GM23338 (cell line): ENCODE measurements around the gene DHRS3. TPM values are rescaled to one million over a fixed set of nuclear protein-coding genes. Genes with fewer than 3 reads are reported as not detected.

Source experiments
- ATAC-seq: fragments of 200-7000 bp; cut with Tn5 transposase; 3 replicates; pipeline ENCODE4 v1.9.1; 2020
- DNase-seq: peaks from one replicate; pipeline ENCODE4 v3.0.0-alpha.2; 2015; ENCODE audit warnings: low spot score
- H2AFZ ChIP-seq: fragments of 200-600 bp; sonication (generic); 2 replicates; pipeline ENCODE4 v1.8.0; 2016; ENCODE audit warnings: antibody characterized with exemption, mild to moderate bottlenecking, moderate library complexity
- H3F3A ChIP-seq: fragments of 200-600 bp; sonication (generic); replicated peaks from 2 replicates; pipeline ENCODE4 v1.8.0; 2017; ENCODE audit warnings: antibody characterized with exemption, mixed run types, low read depth
- H3K27ac ChIP-seq: fragments of 200-600 bp; sonication (generic); 2 replicates; pipeline ENCODE4 v1.6.1; 2016; ENCODE audit warnings: low read depth
- H3K27me3 ChIP-seq: fragments of 200-600 bp; sonication (generic); 2 replicates; pipeline ENCODE4 v1.8.0; 2016; ENCODE audit warnings: mild to moderate bottlenecking, mixed run types, moderate library complexity; ENCODE audit not compliant: insufficient read depth
- H3K36me3 ChIP-seq: fragments of 200-600 bp; sonication (generic); 2 replicates; pipeline ENCODE4 v1.8.0; 2016; ENCODE audit warnings: mild to moderate bottlenecking; ENCODE audit not compliant: insufficient read depth
- H3K4me1 ChIP-seq: fragments of 200-600 bp; sonication (generic); 2 replicates; pipeline ENCODE4 v1.8.0; 2016; ENCODE audit warnings: mild to moderate bottlenecking, moderate library complexity; ENCODE audit not compliant: insufficient read depth
- H3K4me2 ChIP-seq: fragments of 200-600 bp; sonication (generic); 2 replicates; pipeline ENCODE4 v1.7.1; 2017; ENCODE audit warnings: mixed run types
- H3K4me3 ChIP-seq: fragments of 200-600 bp; sonication (generic); 2 replicates; pipeline ENCODE4 v1.6.1; 2016; ENCODE audit warnings: mixed run types
- H3K79me2 ChIP-seq: fragments of 200-600 bp; sonication (generic); replicated peaks from 2 replicates; pipeline ENCODE4 v1.8.0; 2017; ENCODE audit warnings: mild to moderate bottlenecking; ENCODE audit not compliant: insufficient read depth
- H3K9me2 ChIP-seq: fragments of 200-600 bp; sonication (generic); 2 replicates; pipeline ENCODE4 v1.8.0; 2017; ENCODE audit not compliant: insufficient read depth
- H4K20me1 ChIP-seq: fragments of 200-600 bp; sonication (generic); replicated peaks from 2 replicates; pipeline ENCODE4 v1.8.0; 2017; ENCODE audit warnings: mild to moderate bottlenecking; ENCODE audit not compliant: insufficient read depth
- H3K27ac Mint-ChIP-seq: 2 replicates; pipeline ENCODE4 v1.8.0; 2020; ENCODE audit warnings: inconsistent platforms, mild to moderate bottlenecking, moderate library complexity, mixed read lengths
- H3K27me3 Mint-ChIP-seq: 3 replicates; pipeline ENCODE4 v1.8.0; 2022; ENCODE audit warnings: low read depth, mild to moderate bottlenecking, moderate library complexity, mixed read lengths, inconsistent platforms; ENCODE audit not compliant: insufficient read depth, poor library complexity
- H3K36me3 Mint-ChIP-seq: 3 replicates; pipeline ENCODE4 v1.8.0; 2021; ENCODE audit warnings: low read depth, mild to moderate bottlenecking, inconsistent platforms, moderate library complexity, mixed read lengths
- H3K4me1 Mint-ChIP-seq: 3 replicates; pipeline ENCODE4 v1.8.0; 2020; ENCODE audit warnings: mild to moderate bottlenecking, inconsistent platforms, mixed read lengths
- H3K4me3 Mint-ChIP-seq: 3 replicates; pipeline ENCODE4 v1.8.0; 2021; ENCODE audit warnings: moderate library complexity, mild to moderate bottlenecking, inconsistent platforms, mixed read lengths
- H3K9me3 Mint-ChIP-seq: 3 replicates; pipeline ENCODE4 v1.8.0; 2020; ENCODE audit warnings: moderate library complexity, mild to moderate bottlenecking, inconsistent platforms, mixed read lengths
- CREB1 ChIP-seq: fragments of 250-450 bp; sonication (Bioruptor Pico); IDR thresholded peaks from 2 replicates; pipeline ENCODE4 v1.5.0; 2020; ENCODE audit warnings: low read depth, mild to moderate bottlenecking, moderate library complexity
- EZH2 ChIP-seq: fragments of 200-600 bp; sonication (generic); IDR thresholded peaks from one replicate; pipeline ENCODE4 v1.8.0; 2017; ENCODE audit warnings: antibody characterized with exemption, mild to moderate bottlenecking, low read depth; ENCODE audit not compliant: unreplicated experiment
- EZH2phosphoT487 ChIP-seq: fragments of 200-600 bp; sonication (generic); IDR thresholded peaks from one replicate; pipeline ENCODE4 v1.8.1; 2018; ENCODE audit warnings: antibody characterized with exemption; ENCODE audit not compliant: unreplicated experiment
- NANOG ChIP-seq: IDR thresholded peaks from 2 replicates; pipeline ENCODE4 v1.6.1; 2016; ENCODE audit warnings: antibody characterized with exemption, borderline replicate concordance
- POLR2AphosphoS5 ChIP-seq: IDR thresholded peaks from 2 replicates; pipeline ENCODE4 v1.6.1; 2016; ENCODE audit warnings: antibody characterized with exemption, low read depth
- ZNF114 ChIP-seq: fragments of 250-450 bp; sonication (Bioruptor Pico); IDR thresholded peaks from 2 replicates; pipeline ENCODE4 v1.5.0; 2020; ENCODE audit warnings: mild to moderate bottlenecking, moderate library complexity
- ZNF331 ChIP-seq: fragments of 250-450 bp; sonication (Bioruptor Pico); IDR thresholded peaks from 2 replicates; pipeline ENCODE4 v1.5.0; 2020; ENCODE audit warnings: low read depth, mild to moderate bottlenecking, moderate library complexity
- polyA plus RNA-seq: library from polyadenylated mRNA; unstranded; fragments of >200 nt; fragmentation: Nextera tagmentation; extraction: Ambion mirVana; gene quantifications from 2 replicates; pipeline ENCODE4 v1.2.1, GENCODE V29; 2016
- total RNA-seq: library from RNA; depleted of rRNA; stranded (reverse); fragments of >200 nt; shearing (Covaris generic); gene quantifications from 2 replicates; pipeline ENCODE4 v1.2.3, GENCODE V29; 2014
- TF ChIP-seq, protein P1 (sequence below): IDR thresholded peaks from 2 replicates; pipeline ENCODE4 v1.6.1; 2016; ENCODE audit warnings: antibody characterized with exemption
- TF ChIP-seq, protein P2 (sequence below), 2 experiments: fragments of 200-600 bp in 1 of 2; sonication (generic) in 1 of 2; conservative IDR thresholded peaks; 2 replicates each; pipeline versions ENCODE4 v1.5.1 to v1.6.1; 2016 to 2017; ENCODE audit warnings: antibody characterized with exemption in 2 of 2, low read depth in 2 of 2, mild to moderate bottlenecking in 2 of 2, moderate library complexity in 1 of 2
- TF ChIP-seq, protein P3 (sequence below): fragments of 250-450 bp; sonication (Bioruptor Pico); IDR thresholded peaks from 2 replicates; pipeline ENCODE4 v1.5.0; 2020; ENCODE audit warnings: mild to moderate bottlenecking, moderate library complexity
- TF ChIP-seq, protein P4 (sequence below): IDR thresholded peaks from one replicate; pipeline ENCODE4 v1.6.1; 2018; ENCODE audit warnings: antibody characterized with exemption; ENCODE audit not compliant: unreplicated experiment

DHRS3 gene
- total and polyA plus RNA-seq, 2 experiments from 2014 or later = 21.0 to 26.0 TPM

DNA sequence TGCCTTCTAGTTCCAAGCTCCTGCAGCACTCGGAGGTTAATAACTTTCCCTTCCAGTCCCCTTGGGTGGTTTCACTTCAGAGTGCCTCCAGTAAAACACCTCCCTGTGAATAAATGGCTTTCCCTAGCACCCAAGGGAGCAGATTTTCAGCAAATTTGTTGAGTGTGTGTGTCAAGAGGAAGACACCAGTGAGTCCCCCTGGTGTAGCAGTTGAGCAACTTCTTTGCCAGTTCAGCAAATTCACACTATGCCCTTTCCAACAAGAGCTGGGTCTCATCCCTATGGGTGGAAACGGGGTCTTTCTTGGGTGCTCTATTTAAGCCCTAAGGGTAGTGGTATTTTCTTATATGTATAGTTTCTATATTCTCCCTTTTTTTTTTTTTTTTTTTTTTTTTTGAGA is 25.1 kb upstream of the DHRS3 start (continued):
- no peak for TF ChIP-seq EZH2phosphoT487
- TF ChIP-seq EZH2 = no peak
- no peak for TF ChIP-seq ZNF114 (CRISPR knock-in tag)
- TF ChIP-seq, protein P1, sequence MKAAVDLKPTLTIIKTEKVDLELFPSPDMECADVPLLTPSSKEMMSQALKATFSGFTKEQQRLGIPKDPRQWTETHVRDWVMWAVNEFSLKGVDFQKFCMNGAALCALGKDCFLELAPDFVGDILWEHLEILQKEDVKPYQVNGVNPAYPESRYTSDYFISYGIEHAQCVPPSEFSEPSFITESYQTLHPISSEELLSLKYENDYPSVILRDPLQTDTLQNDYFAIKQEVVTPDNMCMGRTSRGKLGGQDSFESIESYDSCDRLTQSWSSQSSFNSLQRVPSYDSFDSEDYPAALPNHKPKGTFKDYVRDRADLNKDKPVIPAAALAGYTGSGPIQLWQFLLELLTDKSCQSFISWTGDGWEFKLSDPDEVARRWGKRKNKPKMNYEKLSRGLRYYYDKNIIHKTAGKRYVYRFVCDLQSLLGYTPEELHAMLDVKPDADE = no peak
- TF ChIP-seq, protein P2, sequence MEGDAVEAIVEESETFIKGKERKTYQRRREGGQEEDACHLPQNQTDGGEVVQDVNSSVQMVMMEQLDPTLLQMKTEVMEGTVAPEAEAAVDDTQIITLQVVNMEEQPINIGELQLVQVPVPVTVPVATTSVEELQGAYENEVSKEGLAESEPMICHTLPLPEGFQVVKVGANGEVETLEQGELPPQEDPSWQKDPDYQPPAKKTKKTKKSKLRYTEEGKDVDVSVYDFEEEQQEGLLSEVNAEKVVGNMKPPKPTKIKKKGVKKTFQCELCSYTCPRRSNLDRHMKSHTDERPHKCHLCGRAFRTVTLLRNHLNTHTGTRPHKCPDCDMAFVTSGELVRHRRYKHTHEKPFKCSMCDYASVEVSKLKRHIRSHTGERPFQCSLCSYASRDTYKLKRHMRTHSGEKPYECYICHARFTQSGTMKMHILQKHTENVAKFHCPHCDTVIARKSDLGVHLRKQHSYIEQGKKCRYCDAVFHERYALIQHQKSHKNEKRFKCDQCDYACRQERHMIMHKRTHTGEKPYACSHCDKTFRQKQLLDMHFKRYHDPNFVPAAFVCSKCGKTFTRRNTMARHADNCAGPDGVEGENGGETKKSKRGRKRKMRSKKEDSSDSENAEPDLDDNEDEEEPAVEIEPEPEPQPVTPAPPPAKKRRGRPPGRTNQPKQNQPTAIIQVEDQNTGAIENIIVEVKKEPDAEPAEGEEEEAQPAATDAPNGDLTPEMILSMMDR (conservative IDR thresholded peaks at IDR 0.05; ENCODE audit: low read depth in 2 of 2) = no peak
- TF ChIP-seq POLR2AphosphoS5 = no peak
- TF ChIP-seq ZNF331 = no peak

DNA sequence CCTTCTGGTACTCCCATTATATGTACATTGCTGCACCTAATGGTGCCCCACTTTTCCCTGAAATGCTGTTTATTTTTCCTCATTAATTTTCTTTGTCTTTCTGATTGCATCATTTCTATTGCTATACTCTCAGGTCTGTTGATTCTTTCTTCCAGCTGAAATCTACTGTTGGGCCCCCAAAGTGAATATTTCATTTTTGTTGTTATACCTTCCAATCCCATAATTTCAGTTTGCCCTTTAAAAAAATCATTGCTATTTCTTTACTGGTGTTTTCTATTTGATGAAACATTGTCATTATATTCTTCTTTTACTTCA is 22.9 kb upstream of the DHRS3 start:
- H4K20me1 ChIP-seq = no peaks in the 10 kb centered on the region
- Mint-ChIP-seq H3K4me1 (peaks cover 4% of the 10 kb centered on the region; the same call in 2 of the 3 replicates), H3K27me3 (peaks cover 7% of the 10 kb centered on the region), H3K9me3 (peaks cover 69% of the 10 kb centered on the region), H3K4me3 (no peak overlapping the region), H3K27ac (no peak overlapping the region), H3K36me3 (peaks cover 50% of the 10 kb centered on the region)
- peaks cover 20% of the 10 kb centered on the region; the same call in 1 of the 2 replicates for H3K36me3 ChIP-seq
- no peak for DNase-seq
- H3K9me2 ChIP-seq = no peaks in the 10 kb centered on the region
- no peak for ATAC-seq
- no peak overlapping the region for H2AFZ ChIP-seq
- H3K4me3 ChIP-seq = no peak overlapping the region
- no peaks in the 10 kb centered on the region for H3K79me2 ChIP-seq
- no peaks in the 10 kb centered on the region for H3K27me3 ChIP-seq
- H3K27ac ChIP-seq = no peak overlapping the region
- no peaks in the 10 kb centered on the region; the same call in 1 of the 2 replicates for H3F3A ChIP-seq
- no peak overlapping the region for H3K4me2 ChIP-seq
- H3K4me1 ChIP-seq = peaks cover 9% of the 10 kb centered on the region; the same call in 1 of the 2 replicates
- TF ChIP-seq, protein P2 (conservative IDR thresholded peaks at IDR 0.05; ENCODE audit: low read depth in 2 of 2) = no peak
- TF ChIP-seq POLR2AphosphoS5 (no peak), NANOG (no peak), CREB1 (CRISPR knock-in tag) (no peak)
- TF ChIP-seq, protein P3, sequence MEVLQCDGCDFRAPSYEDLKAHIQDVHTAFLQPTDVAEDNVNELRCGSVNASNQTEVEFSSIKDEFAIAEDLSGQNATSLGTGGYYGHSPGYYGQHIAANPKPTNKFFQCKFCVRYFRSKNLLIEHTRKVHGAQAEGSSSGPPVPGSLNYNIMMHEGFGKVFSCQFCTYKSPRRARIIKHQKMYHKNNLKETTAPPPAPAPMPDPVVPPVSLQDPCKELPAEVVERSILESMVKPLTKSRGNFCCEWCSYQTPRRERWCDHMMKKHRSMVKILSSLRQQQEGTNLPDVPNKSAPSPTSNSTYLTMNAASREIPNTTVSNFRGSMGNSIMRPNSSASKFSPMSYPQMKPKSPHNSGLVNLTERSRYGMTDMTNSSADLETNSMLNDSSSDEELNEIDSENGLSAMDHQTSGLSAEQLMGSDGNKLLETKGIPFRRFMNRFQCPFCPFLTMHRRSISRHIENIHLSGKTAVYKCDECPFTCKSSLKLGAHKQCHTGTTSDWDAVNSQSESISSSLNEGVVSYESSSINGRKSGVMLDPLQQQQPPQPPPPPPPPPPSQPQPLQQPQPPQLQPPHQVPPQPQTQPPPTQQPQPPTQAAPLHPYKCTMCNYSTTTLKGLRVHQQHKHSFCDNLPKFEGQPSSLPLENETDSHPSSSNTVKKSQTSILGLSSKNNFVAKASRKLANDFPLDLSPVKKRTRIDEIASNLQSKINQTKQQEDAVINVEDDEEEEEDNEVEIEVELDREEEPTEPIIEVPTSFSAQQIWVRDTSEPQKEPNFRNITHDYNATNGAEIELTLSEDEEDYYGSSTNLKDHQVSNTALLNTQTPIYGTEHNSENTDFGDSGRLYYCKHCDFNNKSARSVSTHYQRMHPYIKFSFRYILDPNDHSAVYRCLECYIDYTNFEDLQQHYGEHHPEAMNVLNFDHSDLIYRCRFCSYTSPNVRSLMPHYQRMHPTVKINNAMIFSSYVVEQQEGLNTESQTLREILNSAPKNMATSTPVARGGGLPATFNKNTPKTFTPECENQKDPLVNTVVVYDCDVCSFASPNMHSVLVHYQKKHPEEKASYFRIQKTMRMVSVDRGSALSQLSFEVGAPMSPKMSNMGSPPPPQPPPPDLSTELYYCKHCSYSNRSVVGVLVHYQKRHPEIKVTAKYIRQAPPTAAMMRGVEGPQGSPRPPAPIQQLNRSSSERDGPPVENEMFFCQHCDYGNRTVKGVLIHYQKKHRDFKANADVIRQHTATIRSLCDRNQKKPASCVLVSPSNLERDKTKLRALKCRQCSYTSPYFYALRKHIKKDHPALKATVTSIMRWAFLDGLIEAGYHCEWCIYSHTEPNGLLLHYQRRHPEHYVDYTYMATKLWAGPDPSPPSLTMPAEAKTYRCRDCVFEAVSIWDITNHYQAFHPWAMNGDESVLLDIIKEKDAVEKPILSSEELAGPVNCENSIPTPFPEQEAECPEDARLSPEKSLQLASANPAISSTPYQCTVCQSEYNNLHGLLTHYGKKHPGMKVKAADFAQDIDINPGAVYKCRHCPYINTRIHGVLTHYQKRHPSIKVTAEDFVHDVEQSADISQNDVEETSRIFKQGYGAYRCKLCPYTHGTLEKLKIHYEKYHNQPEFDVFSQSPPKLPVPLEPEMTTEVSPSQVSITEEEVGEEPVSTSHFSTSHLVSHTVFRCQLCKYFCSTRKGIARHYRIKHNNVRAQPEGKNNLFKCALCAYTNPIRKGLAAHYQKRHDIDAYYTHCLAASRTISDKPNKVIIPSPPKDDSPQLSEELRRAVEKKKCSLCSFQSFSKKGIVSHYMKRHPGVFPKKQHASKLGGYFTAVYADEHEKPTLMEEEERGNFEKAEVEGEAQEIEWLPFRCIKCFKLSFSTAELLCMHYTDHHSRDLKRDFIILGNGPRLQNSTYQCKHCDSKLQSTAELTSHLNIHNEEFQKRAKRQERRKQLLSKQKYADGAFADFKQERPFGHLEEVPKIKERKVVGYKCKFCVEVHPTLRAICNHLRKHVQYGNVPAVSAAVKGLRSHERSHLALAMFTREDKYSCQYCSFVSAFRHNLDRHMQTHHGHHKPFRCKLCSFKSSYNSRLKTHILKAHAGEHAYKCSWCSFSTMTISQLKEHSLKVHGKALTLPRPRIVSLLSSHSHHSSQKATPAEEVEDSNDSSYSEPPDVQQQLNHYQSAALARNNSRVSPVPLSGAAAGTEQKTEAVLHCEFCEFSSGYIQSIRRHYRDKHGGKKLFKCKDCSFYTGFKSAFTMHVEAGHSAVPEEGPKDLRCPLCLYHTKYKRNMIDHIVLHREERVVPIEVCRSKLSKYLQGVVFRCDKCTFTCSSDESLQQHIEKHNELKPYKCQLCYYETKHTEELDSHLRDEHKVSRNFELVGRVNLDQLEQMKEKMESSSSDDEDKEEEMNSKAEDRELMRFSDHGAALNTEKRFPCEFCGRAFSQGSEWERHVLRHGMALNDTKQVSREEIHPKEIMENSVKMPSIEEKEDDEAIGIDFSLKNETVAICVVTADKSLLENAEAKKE = no peak
- TF ChIP-seq, protein P4, sequence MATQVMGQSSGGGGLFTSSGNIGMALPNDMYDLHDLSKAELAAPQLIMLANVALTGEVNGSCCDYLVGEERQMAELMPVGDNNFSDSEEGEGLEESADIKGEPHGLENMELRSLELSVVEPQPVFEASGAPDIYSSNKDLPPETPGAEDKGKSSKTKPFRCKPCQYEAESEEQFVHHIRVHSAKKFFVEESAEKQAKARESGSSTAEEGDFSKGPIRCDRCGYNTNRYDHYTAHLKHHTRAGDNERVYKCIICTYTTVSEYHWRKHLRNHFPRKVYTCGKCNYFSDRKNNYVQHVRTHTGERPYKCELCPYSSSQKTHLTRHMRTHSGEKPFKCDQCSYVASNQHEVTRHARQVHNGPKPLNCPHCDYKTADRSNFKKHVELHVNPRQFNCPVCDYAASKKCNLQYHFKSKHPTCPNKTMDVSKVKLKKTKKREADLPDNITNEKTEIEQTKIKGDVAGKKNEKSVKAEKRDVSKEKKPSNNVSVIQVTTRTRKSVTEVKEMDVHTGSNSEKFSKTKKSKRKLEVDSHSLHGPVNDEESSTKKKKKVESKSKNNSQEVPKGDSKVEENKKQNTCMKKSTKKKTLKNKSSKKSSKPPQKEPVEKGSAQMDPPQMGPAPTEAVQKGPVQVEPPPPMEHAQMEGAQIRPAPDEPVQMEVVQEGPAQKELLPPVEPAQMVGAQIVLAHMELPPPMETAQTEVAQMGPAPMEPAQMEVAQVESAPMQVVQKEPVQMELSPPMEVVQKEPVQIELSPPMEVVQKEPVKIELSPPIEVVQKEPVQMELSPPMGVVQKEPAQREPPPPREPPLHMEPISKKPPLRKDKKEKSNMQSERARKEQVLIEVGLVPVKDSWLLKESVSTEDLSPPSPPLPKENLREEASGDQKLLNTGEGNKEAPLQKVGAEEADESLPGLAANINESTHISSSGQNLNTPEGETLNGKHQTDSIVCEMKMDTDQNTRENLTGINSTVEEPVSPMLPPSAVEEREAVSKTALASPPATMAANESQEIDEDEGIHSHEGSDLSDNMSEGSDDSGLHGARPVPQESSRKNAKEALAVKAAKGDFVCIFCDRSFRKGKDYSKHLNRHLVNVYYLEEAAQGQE = no peak
